HG02973 (cell line): Measurements from ENCODE around the gene ZFYVE28.

Source experiments
- ATAC-seq: cut with Tn5 transposase; IDR thresholded peaks from one replicate; pipeline ENCODE4 v1.9.1; 2021; ENCODE audit warnings: moderate library complexity; ENCODE audit not compliant: unreplicated experiment

The ZFYVE28 gene

GRCh38 chr4:2335729-2336101 lies 82.7 kb downstream of the ZFYVE28 start:
- no peak for ATAC-seq

DNA sequence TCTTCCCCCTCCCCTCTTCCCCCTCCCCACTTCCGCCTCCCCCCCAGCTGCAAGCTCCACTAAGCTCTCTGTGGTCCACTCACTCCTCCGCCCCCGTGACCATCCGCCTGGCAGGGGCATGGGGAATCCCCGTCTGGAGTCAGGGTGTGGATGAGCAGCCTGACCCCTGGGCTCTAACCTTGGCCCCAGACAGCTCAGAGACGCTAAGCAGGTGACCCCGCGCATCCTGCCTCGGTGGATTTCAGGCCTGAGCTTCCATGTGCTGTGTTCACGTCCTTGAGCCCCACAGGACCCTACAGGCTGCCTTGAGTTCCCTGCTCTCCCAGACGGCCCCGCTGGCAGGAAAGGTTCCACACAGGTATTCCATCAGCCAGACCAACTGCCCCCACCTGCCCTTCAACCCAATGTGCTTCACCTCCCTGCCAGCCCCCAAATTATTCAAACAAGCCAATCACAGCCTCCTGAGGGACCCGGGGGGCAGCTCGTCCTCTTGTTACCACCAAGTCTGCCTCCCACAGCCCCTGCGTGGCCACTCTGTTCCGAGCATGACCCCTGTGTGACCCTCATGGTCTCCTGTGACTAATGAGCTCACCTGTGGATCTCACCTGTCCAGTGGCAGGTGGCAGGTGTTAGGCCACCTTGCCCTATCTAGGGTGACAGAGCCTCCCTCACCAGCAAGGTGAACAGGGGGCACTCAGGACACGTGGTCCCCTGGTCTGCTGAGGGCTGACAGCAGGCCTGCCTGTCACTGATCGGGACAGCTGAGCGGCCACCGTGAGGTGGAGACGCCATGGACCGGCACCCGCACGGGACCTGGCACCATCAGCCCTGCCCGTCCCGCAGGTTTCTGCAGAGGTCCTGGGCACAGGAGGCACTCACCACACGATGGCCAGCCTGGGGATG lies 83.4 kb downstream of the ZFYVE28 start:
- ATAC-seq: no peak

- ATAC-seq: no peak
These were observed 84.4 kb downstream of the ZFYVE28 start for GRCh38 chr4:2333916-2334644.

DNA sequence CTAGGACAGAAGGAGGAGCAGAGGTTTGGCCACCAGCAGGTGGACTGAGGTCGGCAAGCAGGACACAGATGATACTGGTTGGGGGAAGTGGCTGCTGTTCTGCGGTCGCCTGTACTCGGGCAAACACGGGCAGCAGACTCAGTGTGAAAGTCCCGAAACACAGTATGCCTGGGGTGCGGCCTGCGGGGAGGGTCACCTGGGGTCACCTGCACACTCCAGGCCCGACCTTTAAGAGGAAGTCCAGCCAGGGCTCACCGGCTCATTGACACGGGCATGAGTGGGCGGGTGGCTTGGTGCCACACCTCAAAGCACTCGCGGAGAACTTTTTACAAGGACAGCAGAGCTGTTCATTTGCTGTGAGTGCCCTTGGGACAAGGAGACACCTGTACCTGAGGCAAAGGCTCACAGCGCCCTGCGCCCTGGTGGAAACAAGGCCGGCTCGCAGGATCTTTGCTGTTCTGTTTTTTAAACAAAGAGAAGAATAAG lies 85.0 kb downstream of the ZFYVE28 start:
- no peak for ATAC-seq

DNA sequence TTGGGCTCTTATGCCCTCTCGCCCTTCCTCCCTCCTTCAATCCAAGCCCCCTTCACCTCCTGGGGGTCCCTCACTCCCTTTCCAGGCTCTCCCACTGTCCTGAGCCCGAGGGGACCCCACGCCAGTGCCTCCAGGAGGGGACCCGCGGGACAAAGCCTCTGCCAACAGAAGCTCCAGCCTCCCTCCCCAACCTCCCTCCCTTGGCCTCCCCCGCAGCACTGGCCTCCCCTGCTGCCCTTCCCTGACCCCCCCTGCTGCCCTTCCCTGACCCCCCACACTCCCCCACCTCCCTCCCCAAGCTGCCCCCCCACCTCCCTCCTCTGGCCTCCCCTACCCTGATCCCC lies 85.5 kb downstream of the ZFYVE28 start:
- ATAC-seq: no peak

DNA sequence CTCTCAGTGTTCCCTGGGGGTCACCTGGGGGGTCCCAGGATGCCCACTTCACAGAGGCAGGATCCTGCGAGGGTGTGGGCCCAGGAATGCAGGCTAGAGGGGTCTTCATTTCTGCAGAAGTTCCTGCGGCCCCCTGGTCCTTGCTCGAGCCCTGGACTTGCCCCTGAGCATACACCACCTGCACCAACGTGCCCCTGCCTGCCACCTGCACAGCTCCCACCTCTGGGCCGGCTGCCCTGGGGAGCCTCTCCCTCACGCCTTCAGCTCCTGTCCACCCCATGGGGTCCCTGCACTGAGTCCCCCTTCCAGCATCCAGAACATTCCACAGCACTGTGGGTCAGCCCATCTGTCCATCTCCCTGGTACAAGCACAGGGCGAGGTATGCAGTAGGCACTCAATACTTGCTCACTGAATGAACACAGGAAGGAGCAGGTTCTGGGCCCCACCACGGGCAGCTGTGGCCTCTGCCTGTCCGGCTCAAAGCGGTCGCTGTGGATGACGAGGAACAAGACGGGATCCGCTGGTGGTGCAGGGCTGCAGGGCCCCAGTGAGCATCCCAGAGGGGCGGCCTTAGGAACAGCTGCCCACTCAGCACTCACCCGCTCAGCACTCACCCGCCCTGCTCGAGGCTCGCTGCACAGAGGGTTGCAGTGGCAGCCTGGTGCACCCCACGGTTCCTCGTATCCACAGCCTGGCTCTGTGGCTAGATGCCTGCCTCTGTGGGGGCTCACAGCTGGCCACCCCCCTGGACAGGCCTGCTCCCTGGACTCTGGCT lies 86.1 kb downstream of the ZFYVE28 start:
- ATAC-seq: no peak

DNA sequence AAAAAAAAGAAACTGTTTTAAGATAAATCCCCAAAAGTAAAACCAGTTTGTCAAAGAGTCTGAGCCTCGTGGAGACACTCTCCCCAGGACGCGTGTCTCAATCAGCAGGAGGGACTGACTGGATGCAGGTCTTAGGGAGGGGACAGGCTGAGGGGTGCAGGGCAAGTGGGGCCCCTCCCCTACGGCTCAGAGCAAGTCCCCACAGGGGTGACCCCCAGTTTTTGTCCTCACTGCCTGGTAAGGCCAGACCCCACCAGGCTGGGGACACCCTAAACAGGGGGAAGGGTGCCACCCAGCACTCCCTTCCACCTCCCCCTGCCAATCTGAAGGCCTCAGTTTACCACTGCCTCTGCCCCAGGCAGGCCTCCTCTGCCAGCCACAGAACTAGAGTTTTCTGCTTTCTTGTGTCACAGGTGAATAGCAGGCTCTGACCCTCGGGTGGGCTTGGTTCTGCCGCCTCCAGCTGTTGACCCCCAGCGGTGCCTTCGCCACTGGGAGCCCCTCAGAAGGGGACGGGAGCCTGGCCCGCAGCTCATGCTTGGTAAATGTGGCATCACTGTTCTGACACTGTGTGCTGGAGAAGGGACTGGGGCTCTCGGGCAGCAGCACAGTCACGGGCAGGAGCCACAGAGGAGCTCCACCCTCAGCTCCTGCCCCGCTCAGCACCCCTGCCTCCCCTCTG lies 86.8 kb downstream of the ZFYVE28 start:
- ATAC-seq: no peak

GRCh38 chr4:2331043-2331420 lies 87.4 kb downstream of the ZFYVE28 start:
- ATAC-seq: no peak

DNA sequence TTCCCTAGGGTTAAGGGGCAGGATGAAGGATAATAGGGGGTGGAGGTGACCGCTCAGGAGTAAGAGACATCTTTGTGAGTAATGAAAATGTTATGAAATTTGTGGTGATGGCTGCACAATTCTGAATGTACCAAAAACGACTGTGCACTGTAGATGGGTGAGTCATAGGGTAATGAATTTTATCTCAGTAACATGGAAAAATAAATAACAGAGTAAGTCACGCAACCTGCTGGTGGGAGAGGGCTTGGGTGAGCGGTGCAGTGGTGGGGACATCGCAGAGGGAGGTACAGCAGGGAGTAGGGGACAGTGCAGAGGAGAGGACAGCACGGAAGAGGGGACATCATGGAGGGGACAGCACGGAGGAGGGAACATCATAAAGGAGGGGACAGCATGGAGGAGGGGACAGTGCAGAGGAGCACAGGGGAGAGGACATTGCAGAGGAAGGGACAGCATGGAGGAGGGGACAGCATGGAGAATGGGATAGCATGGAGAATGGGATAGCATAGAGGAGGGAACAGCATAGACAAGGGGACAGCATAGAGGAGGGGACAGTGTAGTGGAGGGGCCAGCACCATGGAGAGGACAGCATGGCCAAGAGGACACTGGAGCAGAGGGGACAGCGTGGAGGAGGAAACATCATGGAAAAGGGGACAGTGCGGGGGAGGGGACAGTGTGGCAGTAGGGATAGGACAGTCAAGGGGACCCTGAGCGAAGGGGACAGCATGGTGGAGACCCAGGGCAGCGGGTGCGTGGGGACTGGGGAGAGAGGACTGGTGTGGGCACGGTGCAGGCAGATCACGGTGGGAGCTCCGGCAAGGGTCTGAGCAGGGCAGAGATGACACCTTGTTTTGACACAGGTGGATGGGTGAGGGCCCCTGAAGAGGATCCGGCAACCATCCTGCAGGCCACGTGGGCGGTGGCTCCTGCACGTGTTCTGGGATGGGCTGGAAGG lies 88.1 kb downstream of the ZFYVE28 start:
- ATAC-seq: no peak

DNA sequence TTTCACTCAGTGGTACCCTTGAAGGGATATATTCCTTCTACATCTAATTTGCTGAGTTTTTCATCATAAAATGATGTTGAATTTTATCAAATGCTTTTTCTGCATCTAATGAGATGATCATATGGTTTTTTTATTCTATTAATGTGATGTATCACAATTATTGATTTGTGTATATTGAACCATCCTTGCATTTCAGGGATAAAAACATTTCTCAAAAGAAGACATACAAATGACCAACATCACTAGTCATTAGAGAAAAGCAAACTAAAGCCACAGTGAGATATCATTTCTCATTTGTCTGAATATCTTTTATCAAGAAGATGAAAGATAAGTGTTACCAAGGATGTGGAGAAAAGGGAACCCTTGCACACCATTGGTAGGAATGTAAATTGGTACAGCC lies 90.9 kb downstream of the ZFYVE28 start:
- no peak for ATAC-seq

DNA sequence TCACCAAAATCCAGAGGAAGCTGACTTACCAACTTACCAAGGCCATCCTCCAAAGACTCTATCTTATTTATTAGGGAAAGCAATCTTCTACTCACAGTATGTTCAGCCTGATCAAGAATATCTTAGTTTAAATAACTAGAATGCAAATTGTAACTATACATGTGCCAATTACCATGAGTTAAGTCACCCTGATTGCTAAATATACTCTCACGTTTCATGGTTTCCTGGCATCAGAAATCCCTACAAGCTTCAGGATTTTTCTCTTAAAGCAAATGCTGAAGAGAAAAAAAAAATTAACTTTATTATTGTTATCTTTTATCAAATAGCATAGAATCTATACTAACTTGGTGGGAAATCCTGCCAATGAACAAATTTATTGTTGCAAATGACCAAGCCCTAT lies 93.6 kb downstream of the ZFYVE28 start:
- no peak for ATAC-seq

DNA sequence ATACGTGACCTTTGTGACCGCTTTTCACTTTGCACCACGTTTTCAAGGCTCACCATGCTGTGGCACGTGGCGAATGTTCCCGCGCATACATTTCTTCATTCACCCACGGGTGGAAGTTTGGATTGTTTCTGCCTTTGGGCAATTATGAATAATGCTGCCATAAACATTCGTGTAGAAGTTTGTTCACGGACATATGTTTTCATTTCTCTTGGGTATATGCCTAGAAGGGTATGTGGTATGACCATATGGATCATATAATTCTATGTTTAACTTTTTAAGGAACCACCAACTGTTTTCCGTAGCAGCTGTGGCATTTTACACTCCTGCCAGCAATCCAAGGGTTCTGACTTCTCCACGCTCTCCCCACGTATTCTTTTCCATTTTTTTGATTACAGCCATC lies 95.6 kb downstream of the ZFYVE28 start:
- ATAC-seq: no peak

- no peak for ATAC-seq
These were observed 96.2 kb downstream of the ZFYVE28 start for GRCh38 chr4:2322227-2322626.

DNA sequence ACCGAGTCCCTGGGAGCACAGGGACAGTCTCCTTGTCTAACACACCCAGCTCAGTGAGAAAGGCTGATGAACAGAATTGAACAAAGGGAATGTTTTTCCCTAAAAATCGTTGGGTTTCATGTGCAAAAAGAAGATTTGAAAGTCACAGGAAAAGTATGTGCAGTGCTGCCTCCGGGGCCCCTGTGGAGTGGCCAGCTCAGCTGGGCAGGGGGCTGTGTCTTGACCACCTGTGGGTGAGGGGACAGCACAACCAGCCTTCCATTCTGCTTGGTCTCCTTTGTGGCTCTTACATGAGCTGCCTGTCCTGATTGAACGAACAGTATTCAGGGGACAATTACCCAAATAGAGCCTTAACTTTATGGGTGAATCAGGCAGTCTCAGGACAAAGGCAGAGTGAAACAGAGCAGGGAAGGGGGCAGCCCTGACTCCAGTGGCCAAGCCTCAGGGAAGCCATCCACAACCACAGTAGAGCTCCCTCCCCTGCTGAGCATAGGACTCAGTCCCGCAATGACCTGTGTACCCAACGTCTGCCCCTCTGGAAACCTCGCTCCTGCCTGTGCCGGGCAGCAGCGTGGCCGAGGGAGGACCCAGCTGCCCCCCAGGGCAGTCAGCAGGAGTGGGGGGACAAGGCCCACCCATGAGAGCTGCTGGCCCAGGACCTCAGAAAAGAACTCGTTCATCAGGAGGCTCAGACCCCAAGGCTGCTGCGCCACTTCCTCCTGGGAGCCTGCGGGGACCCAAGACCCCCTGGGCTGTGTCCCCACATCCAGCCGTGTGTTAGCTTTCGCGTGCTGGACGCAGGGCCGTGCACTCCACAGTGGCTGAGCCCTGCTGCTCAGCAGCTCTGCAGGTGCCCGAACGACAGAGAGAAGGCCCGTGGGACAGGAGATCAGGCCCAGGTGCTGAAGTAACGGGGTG lies 96.9 kb downstream of the ZFYVE28 start:
- ATAC-seq: no peak

DNA sequence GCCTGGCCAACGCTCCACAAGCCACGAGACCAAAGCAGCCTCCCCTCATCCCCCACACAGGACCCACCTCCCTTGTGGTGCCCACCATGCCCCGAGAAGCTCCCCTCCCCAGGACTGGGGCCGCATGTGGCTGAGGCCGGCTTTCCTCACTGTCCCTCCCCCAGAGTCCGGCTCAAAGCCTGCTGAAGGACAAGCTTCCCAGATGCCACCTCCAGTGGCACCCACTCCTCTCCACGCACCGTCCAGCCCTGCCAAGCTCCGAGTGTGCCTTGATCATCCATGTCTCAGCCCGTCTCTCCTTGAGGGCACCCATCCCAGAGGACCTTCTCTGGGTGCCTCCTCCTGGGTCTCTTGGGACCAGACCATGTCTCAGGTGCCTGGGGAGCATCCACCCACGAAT lies 97.7 kb downstream of the ZFYVE28 start:
- ATAC-seq: no peak

DNA sequence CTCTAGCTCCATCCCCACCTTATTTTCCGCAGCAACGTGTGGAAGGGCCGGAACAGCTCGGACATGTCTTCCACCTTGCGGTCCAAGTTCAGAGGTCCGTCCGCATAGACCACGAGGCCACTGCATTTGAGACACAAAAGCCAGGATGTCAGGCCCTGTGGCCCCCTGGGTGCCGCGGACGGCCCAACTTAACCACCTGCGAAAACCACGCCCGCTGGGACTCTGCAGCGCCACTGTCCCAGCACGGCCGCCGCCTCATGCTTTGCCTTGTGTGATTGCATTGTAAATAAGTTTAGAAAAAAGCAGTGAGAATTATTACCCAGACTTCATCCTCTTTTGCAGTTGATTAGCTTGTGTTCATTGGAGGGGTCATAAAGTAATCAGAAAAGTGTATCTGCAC lies 98.3 kb downstream of the ZFYVE28 start:
- ATAC-seq: no peak

DNA sequence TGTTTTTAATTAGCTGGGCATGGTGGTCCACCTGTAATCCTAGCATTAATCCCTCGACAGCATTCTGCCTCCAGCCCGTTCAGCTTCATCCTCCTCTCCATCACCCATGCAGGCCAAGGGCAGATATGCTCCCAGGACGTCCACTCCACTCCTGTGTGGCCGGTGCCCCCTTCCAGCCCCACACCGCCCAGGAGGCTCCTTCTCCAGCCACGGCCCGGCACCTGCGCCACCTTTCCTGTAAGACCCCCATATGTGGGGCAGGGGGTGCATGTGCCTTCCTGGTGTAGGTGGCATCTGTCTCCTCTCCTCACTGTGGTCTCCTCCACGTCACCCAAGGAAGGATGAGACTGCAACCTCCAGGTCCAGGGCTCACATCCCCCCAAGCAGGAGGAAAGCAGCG lies 99.6 kb downstream of the ZFYVE28 start:
- ATAC-seq: no peak

DNA sequence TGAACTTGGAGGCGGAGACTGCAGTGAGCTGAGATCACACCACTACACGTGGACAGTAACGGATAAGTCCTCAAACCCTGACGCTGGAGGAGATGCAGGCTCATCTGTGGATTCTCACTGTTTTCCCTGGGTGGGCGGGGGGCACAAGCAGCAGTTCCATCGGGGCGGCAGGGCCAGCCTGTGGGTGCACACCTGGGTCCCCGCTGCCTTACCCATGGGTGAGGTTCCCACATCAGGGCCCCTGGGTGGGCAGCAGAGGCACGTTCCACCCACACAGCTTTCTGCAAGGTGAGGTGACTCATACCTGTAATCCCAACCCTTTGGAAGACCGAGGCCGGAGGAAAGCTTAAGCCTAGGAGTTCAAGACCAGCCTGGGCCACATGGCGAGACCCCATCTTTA lies 100.0 kb downstream of the ZFYVE28 start:
- ATAC-seq: no peak

DNA sequence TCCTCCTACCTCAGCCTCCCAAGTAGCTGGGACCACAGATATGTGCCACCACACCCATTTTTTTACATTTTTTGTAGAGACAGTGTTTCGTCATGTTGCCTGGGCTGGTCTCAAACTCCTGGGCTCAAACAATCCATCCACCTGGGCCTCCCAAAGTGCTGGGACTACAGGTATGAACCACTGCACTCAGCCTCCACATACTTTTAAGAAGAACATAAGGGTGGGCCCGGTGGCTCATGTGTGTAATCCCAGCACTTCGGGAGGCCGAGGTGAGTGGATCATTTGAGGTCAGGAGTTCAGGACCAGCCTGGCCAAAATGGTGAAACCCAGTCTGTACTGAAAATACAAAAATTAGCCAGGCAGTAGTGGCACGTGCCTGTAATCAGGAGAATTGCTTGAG lies 105.1 kb downstream of the ZFYVE28 start:
- ATAC-seq: no peak
